H9 (cell line): ENCODE measurements around the gene RASSF3. TPM values are rescaled to one million over a fixed set of nuclear protein-coding genes. Genes with fewer than 3 reads are reported as not detected.

Experiments
- DNase-seq: peaks from one replicate; pipeline ENCODE4 v3.0.0-alpha.2; 2017
- H2AFZ ChIP-seq: one replicate; pipeline ENCODE4 v1.6.1; 2013; ENCODE audit warnings: mild to moderate bottlenecking, low read length, control low read depth, moderate library complexity
- H2AK5ac ChIP-seq: 2 replicates; pipeline ENCODE4 v1.6.1; 2013; ENCODE audit warnings: low read length, control low read depth, mixed read lengths; ENCODE audit not compliant: insufficient read length
- H2BK120ac ChIP-seq: one replicate; pipeline ENCODE4 v1.6.1; 2013; ENCODE audit warnings: low read depth, mild to moderate bottlenecking, low read length, control low read depth, inconsistent platforms; ENCODE audit not compliant: poor library complexity, severe bottlenecking
- H2BK12ac ChIP-seq: 2 replicates; pipeline ENCODE4 v1.6.1; 2013; ENCODE audit warnings: low read length, control low read depth, mixed read lengths, low read depth; ENCODE audit not compliant: insufficient read length
- H2BK15ac ChIP-seq: 2 replicates; pipeline ENCODE4 v1.6.1; 2013; ENCODE audit warnings: low read depth, low read length, control low read depth
- H2BK20ac ChIP-seq: one replicate; pipeline ENCODE4 v1.6.1; 2013; ENCODE audit warnings: low read depth, mild to moderate bottlenecking, low read length, control low read depth, inconsistent platforms; ENCODE audit not compliant: poor library complexity, severe bottlenecking
- H2BK5ac ChIP-seq: 2 replicates; pipeline ENCODE4 v1.6.1; 2013; ENCODE audit warnings: low read length, control low read depth, mixed read lengths; ENCODE audit not compliant: insufficient read length
- H3K14ac ChIP-seq: 2 replicates; pipeline ENCODE4 v1.6.1; 2013; ENCODE audit warnings: low read length, control low read depth; ENCODE audit not compliant: insufficient read depth
- H3K18ac ChIP-seq: 2 replicates; pipeline ENCODE4 v1.6.1; 2013; ENCODE audit warnings: low read depth, mild to moderate bottlenecking, mixed read lengths, low read length, control low read depth; ENCODE audit not compliant: insufficient read length
- H3K23ac ChIP-seq: 2 replicates; pipeline ENCODE4 v1.6.1; 2013; ENCODE audit warnings: low read length, control low read depth, mixed read lengths, low read depth; ENCODE audit not compliant: insufficient read length
- H3K23me2 ChIP-seq: 2 replicates; pipeline ENCODE4 v1.6.1; 2013; ENCODE audit warnings: low read depth, mild to moderate bottlenecking, mixed read lengths, low read length, control low read depth; ENCODE audit not compliant: insufficient read length, poor library complexity, severe bottlenecking
- H3K27ac ChIP-seq: 2 replicates; pipeline ENCODE4 v1.5.1; 2013; ENCODE audit warnings: low read length, control low read depth, mixed read lengths, low read depth; ENCODE audit not compliant: insufficient read length
- H3K27me3 ChIP-seq: 2 replicates; pipeline ENCODE4 v1.6.1; 2013; ENCODE audit warnings: low read length, control low read depth, inconsistent platforms; ENCODE audit not compliant: insufficient read depth
- H3K4ac ChIP-seq: 2 replicates; pipeline ENCODE4 v1.6.1; 2013; ENCODE audit warnings: low read depth, mild to moderate bottlenecking, control low read depth, inconsistent platforms, low read length, moderate library complexity
- H3K4me1 ChIP-seq: 2 replicates; pipeline ENCODE4 v1.6.1; 2013; ENCODE audit warnings: low read length, control low read depth, inconsistent platforms; ENCODE audit not compliant: insufficient read depth
- H3K4me2 ChIP-seq: 2 replicates; pipeline ENCODE4 v1.6.1; 2013; ENCODE audit warnings: low read length, control low read depth, mixed read lengths; ENCODE audit not compliant: insufficient read length, insufficient read depth
- H3K56ac ChIP-seq: 2 replicates; pipeline ENCODE4 v1.6.1; 2013; ENCODE audit warnings: low read depth, mild to moderate bottlenecking, mixed read lengths, low read length, control low read depth; ENCODE audit not compliant: insufficient read length
- H3K79me1 ChIP-seq: 2 replicates; pipeline ENCODE4 v1.6.1; 2013; ENCODE audit warnings: low read depth, mild to moderate bottlenecking, moderate library complexity, low read length, control low read depth, inconsistent platforms; ENCODE audit not compliant: insufficient read depth, poor library complexity, severe bottlenecking
- H3K79me2 ChIP-seq: 2 replicates; pipeline ENCODE4 v1.6.1; 2013; ENCODE audit warnings: low read length, control low read depth, inconsistent platforms; ENCODE audit not compliant: insufficient read depth
- H3K9ac ChIP-seq: 2 replicates; pipeline ENCODE4 v1.6.1; 2013; ENCODE audit warnings: low read length, control low read depth, mixed read lengths; ENCODE audit not compliant: insufficient read length; ENCODE audit errors: extremely low read depth
- H3K9me3 ChIP-seq: one replicate; pipeline ENCODE4 v1.6.1; 2013; ENCODE audit warnings: low read depth, low read length, inconsistent platforms; ENCODE audit not compliant: control insufficient read depth
- H3T11ph ChIP-seq: one replicate; pipeline ENCODE4 v1.6.1; 2013; ENCODE audit warnings: mild to moderate bottlenecking, low read length, control low read depth, inconsistent platforms
- H4K20me1 ChIP-seq: one replicate; pipeline ENCODE4 v1.6.1; 2013; ENCODE audit not compliant: control insufficient read depth, insufficient read length, insufficient read depth
- H4K5ac ChIP-seq: 2 replicates; pipeline ENCODE4 v1.6.1; 2013; ENCODE audit warnings: low read depth, mild to moderate bottlenecking, mixed read lengths, low read length, control low read depth; ENCODE audit not compliant: insufficient read length
- H4K8ac ChIP-seq: replicated peaks from 2 replicates; pipeline ENCODE4 v1.6.1; 2013; ENCODE audit warnings: low read length, control low read depth, mixed read lengths, low read depth; ENCODE audit not compliant: insufficient read length
- H4K91ac ChIP-seq: 2 replicates; pipeline ENCODE4 v1.6.1; 2013; ENCODE audit warnings: low read depth, mild to moderate bottlenecking, moderate library complexity, mixed read lengths, low read length, control low read depth; ENCODE audit not compliant: insufficient read length
- H3K27ac Mint-ChIP-seq, 3 experiments: 2 replicates in 2 of 3; 3 replicates in 1 of 3; pipeline ENCODE4 v1.8.0; 2020 to 2021; ENCODE audit warnings: mixed read lengths in 3 of 3, mild to moderate bottlenecking in 1 of 3, moderate library complexity in 1 of 3
- H3K27me3 Mint-ChIP-seq: 2 replicates; pipeline ENCODE4 v1.8.0; 2021; ENCODE audit warnings: low read depth, mild to moderate bottlenecking, moderate library complexity, mixed read lengths
- H3K36me3 Mint-ChIP-seq, 3 experiments: 2 replicates in 2 of 3; 3 replicates in 1 of 3; pipeline ENCODE4 v1.8.0; 2020 to 2021; ENCODE audit warnings: low read depth in 3 of 3, mixed read lengths in 3 of 3; ENCODE audit not compliant: insufficient read depth in 1 of 3
- H3K4me1 Mint-ChIP-seq, 2 experiments: 2 replicates each; pipeline ENCODE4 v1.8.0; 2020; ENCODE audit warnings: mixed read lengths in 2 of 2
- H3K4me3 Mint-ChIP-seq, 2 experiments: 2 replicates in 1 of 2; 3 replicates in 1 of 2; pipeline ENCODE4 v1.8.0; 2020 to 2021; ENCODE audit warnings: mild to moderate bottlenecking in 2 of 2, mixed read lengths in 2 of 2, moderate library complexity in 1 of 2
- H3K9me3 Mint-ChIP-seq, 2 experiments: 2 replicates in 1 of 2; 3 replicates in 1 of 2; pipeline ENCODE4 v1.8.0; 2020; ENCODE audit warnings: mild to moderate bottlenecking in 2 of 2, mixed read lengths in 2 of 2, moderate library complexity in 1 of 2
- CTCF ChIP-seq: fragments of 200-600 bp; sonication (generic); conservative IDR thresholded peaks from 3 replicates; pipeline ENCODE4 v1.8.0; 2021; ENCODE audit warnings: antibody characterized with exemption, mild to moderate bottlenecking
- total RNA-seq: library from RNA; stranded (reverse); gene quantifications from 2 replicates; pipeline ENCODE4 v1.2.1, GENCODE V29; 2021

Gene RASSF3
- total RNA-seq, 1 experiment from 2014 or later = 45.1 TPM

GRCh38 chr12:64646318-64646717 lies 36.0 kb downstream of the RASSF3 start:
- Mint-ChIP-seq H3K4me1 (peaks cover 26 to 30% of the 10 kb centered on the region in 2 experiments), H3K9me3 (no peaks in the 10 kb centered on the region), H3K27ac (no peak overlapping the region), H3K4me3 (no peak overlapping the region), H3K36me3 (no peaks in the 10 kb centered on the region), H3K27me3 (no peaks in the 10 kb centered on the region)
- H3K27me3 ChIP-seq = no peaks in the 10 kb centered on the region
- no peak for DNase-seq
- H4K8ac ChIP-seq = no peak overlapping the region
- no peak overlapping the region for H3K14ac ChIP-seq
- H2BK120ac ChIP-seq = no peak overlapping the region
- no peaks in the 10 kb centered on the region for H3K9me3 ChIP-seq
- H3K9ac ChIP-seq = no peak overlapping the region
- no peak overlapping the region for H2AK5ac ChIP-seq
- no peak overlapping the region for H4K5ac ChIP-seq
- H4K20me1 ChIP-seq = no peaks in the 10 kb centered on the region
- H3K79me1 ChIP-seq = peaks cover 5% of the 10 kb centered on the region
- no peak overlapping the region for H3K18ac ChIP-seq
- no peaks in the 10 kb centered on the region; the same call in 1 of the 2 replicates for H3K79me2 ChIP-seq
- no peak overlapping the region for H2BK20ac ChIP-seq
- H3K23ac ChIP-seq = no peak overlapping the region
- H3T11ph ChIP-seq = no peak overlapping the region
- no peak overlapping the region for H2BK15ac ChIP-seq
- no peaks in the 10 kb centered on the region for H3K23me2 ChIP-seq
- no peak overlapping the region for H3K56ac ChIP-seq
- peaks cover 2% of the 10 kb centered on the region; the same call in 1 of the 2 replicates for H3K4me1 ChIP-seq
- no peak overlapping the region for H3K27ac ChIP-seq
- H2AFZ ChIP-seq = no peak overlapping the region
- no peak overlapping the region for H4K91ac ChIP-seq
- TF ChIP-seq CTCF = no peak
- H2BK5ac ChIP-seq = no peak overlapping the region
- no peak overlapping the region for H3K4me2 ChIP-seq
- H2BK12ac ChIP-seq = no peak overlapping the region
- H3K4ac ChIP-seq = no peak overlapping the region
